ENCODE results near the gene ARMC12. TPM values are rescaled to one million over a fixed set of nuclear protein-coding genes. Genes with fewer than 3 reads are reported as not detected.

ARMC12 gene
- total and polyA plus RNA-seq, 2 of the 13 experiments (the other 11 are each of a cell fraction or from before 2014, with no cell fraction given): 1.3 TPM; not detected in 1

- TF ChIP-seq FOXK2 (IDR thresholded peaks at IDR 0.05) (0 out of 2 replicates have a peak, but pooled peaks have one; percentile 39), ZNF367 (CRISPR knock-in tag; IDR thresholded peaks at IDR 0.05; ENCODE audit: borderline replicate concordance) (0 out of 2 replicates have a peak, but pooled peaks have one; percentile 9), ZNF101 (CRISPR knock-in tag; IDR thresholded peaks at IDR 0.05; ENCODE audit: borderline replicate concordance, low read depth) (no peak), YEATS4 (CRISPR knock-in tag; IDR thresholded peaks at IDR 0.05; ENCODE audit: borderline replicate concordance) (peak; percentile 81), ZNF296 (CRISPR knock-in tag; conservative IDR thresholded peaks at IDR 0.05) (no peak; the same call in 1 of the 2 replicates), FOXC1 (CRISPR knock-in tag; IDR thresholded peaks at IDR 0.05; ENCODE audit: borderline replicate concordance) (peak; percentile 90), MLX (CRISPR knock-in tag; IDR thresholded peaks at IDR 0.05) (no peak; the same call in 1 of the 2 replicates), ZNF33A (CRISPR knock-in tag; IDR thresholded peaks at IDR 0.05; ENCODE audit: borderline replicate concordance) (no peak), PHB2 (IDR thresholded peaks at IDR 0.05; ENCODE audit: partially characterized antibody) (no peak), PITX1 (CRISPR knock-in tag; IDR thresholded peaks at IDR 0.05) (peak; percentile 69; the same call in 1 of the 2 replicates), KAT2B (IDR thresholded peaks at IDR 0.05; ENCODE audit: borderline replicate concordance, low read depth, low read length) (no peak), ZNF607 (CRISPR knock-in tag; IDR thresholded peaks at IDR 0.05; ENCODE audit: borderline replicate concordance) (peak; percentile 81; the same call in 1 of the 2 replicates), NR1H2 (CRISPR knock-in tag; IDR thresholded peaks at IDR 0.05; ENCODE audit: borderline replicate concordance, low read depth) (no peak), PAX8 (CRISPR knock-in tag; IDR thresholded peaks at IDR 0.05; ENCODE audit: borderline replicate concordance) (no peak; the same call in 1 of the 2 replicates), ZNF589 (CRISPR knock-in tag; conservative IDR thresholded peaks at IDR 0.05) (peak; percentile 96), REPIN1 (CRISPR knock-in tag; IDR thresholded peaks at IDR 0.05; ENCODE audit: borderline replicate concordance, low read depth) (no peak; the same call in 1 of the 2 replicates), IRF2 (CRISPR knock-in tag; IDR thresholded peaks at IDR 0.05) (peak; percentile 87), SRSF4 (IDR thresholded peaks at IDR 0.05; ENCODE audit: low read depth, low read length, poor library complexity, severe bottlenecking) (no peak), ZNF674 (CRISPR knock-in tag; IDR thresholded peaks at IDR 0.05; ENCODE audit: low read depth) (no peak), RBM39 (IDR thresholded peaks at IDR 0.05; ENCODE audit: low read depth, low read length, poor library complexity, severe bottlenecking) (peak; percentile 94), ZNF850 (CRISPR knock-in tag; conservative IDR thresholded peaks at IDR 0.05) (no peak), HDAC6 (IDR thresholded peaks at IDR 0.05; ENCODE audit: low read depth, low read length) (no peak)
- TF ChIP-seq, protein P1, sequence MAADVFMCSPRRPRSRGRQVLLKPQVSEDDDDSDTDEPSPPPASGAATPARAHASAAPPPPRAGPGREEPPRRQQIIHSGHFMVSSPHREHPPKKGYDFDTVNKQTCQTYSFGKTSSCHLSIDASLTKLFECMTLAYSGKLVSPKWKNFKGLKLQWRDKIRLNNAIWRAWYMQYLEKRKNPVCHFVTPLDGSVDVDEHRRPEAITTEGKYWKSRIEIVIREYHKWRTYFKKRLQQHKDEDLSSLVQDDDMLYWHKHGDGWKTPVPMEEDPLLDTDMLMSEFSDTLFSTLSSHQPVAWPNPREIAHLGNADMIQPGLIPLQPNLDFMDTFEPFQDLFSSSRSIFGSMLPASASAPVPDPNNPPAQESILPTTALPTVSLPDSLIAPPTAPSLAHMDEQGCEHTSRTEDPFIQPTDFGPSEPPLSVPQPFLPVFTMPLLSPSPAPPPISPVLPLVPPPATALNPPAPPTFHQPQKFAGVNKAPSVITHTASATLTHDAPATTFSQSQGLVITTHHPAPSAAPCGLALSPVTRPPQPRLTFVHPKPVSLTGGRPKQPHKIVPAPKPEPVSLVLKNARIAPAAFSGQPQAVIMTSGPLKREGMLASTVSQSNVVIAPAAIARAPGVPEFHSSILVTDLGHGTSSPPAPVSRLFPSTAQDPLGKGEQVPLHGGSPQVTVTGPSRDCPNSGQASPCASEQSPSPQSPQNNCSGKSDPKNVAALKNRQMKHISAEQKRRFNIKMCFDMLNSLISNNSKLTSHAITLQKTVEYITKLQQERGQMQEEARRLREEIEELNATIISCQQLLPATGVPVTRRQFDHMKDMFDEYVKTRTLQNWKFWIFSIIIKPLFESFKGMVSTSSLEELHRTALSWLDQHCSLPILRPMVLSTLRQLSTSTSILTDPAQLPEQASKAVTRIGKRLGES (CRISPR knock-in tag; IDR thresholded peaks at IDR 0.05; ENCODE audit: borderline replicate concordance): no peak
- TF ChIP-seq, protein P2, sequence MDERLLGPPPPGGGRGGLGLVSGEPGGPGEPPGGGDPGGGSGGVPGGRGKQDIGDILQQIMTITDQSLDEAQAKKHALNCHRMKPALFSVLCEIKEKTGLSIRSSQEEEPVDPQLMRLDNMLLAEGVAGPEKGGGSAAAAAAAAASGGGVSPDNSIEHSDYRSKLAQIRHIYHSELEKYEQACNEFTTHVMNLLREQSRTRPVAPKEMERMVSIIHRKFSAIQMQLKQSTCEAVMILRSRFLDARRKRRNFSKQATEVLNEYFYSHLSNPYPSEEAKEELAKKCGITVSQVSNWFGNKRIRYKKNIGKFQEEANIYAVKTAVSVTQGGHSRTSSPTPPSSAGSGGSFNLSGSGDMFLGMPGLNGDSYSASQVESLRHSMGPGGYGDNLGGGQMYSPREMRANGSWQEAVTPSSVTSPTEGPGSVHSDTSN (CRISPR knock-in tag; IDR thresholded peaks at IDR 0.05): no peak
These were observed 4.9 kb upstream of the ARMC12 start (continued) for GRCh38 chr6:35731736-35732532.

All from HepG2 (cell line).